ENCODE results near the gene HIPK3. TPM values are rescaled to one million over a fixed set of nuclear protein-coding genes. Genes with fewer than 3 reads are reported as not detected.
A peak's percentile ranks its signal among the peaks of the same experiment; 100 is the strongest.
"Not testable (repeated sequence)": the region's sequence is repeated elsewhere in the genome, so short reads cannot be mapped to it uniquely, and the experiment has no call there.

HIPK3 gene
- total RNA-seq, 4 donors from 2014 or later, result 89.1 to 118 (median 107) TPM

DNA sequence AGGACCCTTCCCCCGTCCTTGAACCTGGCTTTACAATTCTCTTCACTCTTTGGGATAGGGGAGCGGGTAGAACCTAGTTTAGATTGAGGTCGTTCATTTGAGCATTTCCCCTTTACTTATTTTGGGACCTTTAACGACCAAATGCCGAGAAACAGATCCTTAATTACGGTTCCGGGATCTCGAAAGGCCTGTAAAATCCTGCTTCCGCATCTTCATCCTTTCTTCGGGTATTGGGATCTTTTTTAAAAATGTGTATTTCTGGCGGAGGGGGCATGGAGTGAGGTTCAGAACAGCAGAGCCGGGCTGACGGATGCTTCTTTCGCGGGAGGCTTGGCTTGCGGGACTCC, 395 bp upstream of the HIPK3 start:
- TF ChIP-seq POLR2A (IDR thresholded peaks at IDR 0.05), result no peak

DNA sequence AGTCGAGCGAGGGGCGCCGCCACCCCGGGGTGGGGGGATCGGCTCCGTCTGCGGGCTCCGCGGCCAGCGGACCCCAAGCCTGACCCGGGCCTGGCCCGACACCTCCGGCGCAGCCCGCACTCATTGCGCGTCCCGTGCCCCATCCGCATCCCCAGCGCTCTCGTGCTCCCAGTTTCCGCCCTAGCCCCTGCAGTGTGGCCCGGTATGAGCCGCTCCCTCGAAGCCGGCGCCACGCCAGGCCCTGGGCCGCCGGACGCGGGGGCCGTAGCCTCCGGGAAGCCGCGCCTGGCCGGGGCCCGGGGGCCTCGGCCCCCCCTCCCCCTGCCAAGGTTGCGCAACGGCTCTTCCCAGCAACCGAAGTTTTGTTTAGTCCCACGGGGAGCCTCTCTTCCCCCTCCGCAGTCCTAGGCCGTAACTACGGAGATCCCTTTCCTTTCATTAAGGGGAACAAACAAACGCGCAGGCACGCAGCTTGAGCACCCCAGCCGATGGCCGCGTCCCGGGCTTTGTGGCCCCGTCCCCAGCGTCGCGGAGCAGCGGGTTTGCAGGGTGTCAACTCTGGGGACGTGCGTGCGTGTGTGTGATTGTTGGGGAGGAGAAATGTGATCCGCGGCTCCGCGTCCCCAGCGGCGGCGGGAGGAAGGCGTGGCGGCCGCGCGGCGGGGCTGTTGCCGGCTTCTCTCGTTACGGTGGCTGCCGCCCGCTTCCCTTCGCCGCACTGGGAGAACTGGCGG, 883 bp downstream of the HIPK3 start:
- 0 to 2% methylated on average over 41 to 55 of the region's 83 CpGs for WGBS, 2 donors
- peak; percentile 83 to 97 for DNase-seq (ENCODE audit: low spot score in 2 of 2)
- intact Hi-C loops (cut with DNase I; ENCODE audit: low total_unique reads), result no loop called here
- no peak for TF ChIP-seq POLR2A (IDR thresholded peaks at IDR 0.05)
- TF ChIP-seq, protein P1, sequence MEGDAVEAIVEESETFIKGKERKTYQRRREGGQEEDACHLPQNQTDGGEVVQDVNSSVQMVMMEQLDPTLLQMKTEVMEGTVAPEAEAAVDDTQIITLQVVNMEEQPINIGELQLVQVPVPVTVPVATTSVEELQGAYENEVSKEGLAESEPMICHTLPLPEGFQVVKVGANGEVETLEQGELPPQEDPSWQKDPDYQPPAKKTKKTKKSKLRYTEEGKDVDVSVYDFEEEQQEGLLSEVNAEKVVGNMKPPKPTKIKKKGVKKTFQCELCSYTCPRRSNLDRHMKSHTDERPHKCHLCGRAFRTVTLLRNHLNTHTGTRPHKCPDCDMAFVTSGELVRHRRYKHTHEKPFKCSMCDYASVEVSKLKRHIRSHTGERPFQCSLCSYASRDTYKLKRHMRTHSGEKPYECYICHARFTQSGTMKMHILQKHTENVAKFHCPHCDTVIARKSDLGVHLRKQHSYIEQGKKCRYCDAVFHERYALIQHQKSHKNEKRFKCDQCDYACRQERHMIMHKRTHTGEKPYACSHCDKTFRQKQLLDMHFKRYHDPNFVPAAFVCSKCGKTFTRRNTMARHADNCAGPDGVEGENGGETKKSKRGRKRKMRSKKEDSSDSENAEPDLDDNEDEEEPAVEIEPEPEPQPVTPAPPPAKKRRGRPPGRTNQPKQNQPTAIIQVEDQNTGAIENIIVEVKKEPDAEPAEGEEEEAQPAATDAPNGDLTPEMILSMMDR (IDR thresholded peaks at IDR 0.05), result no peak
- peak overlapping the region; percentile 99 for H3K4me3 ChIP-seq (ENCODE audit: low read depth, poor library complexity, severe bottlenecking)

More for the DNA sequence above, 395 bp upstream of the HIPK3 start:
- peak overlapping the region; percentile 37 for H3K4me3 ChIP-seq (ENCODE audit: low read depth, poor library complexity, severe bottlenecking)
- intact Hi-C loops (cut with DNase I; ENCODE audit: low total_unique reads), result no loop called here
- DNase-seq (ENCODE audit: low spot score in 2 of 2), result no peak
- 1% methylated on average over 16 of the region's 16 CpGs for whole genome bisulfite sequencing, 2 donors

DNA sequence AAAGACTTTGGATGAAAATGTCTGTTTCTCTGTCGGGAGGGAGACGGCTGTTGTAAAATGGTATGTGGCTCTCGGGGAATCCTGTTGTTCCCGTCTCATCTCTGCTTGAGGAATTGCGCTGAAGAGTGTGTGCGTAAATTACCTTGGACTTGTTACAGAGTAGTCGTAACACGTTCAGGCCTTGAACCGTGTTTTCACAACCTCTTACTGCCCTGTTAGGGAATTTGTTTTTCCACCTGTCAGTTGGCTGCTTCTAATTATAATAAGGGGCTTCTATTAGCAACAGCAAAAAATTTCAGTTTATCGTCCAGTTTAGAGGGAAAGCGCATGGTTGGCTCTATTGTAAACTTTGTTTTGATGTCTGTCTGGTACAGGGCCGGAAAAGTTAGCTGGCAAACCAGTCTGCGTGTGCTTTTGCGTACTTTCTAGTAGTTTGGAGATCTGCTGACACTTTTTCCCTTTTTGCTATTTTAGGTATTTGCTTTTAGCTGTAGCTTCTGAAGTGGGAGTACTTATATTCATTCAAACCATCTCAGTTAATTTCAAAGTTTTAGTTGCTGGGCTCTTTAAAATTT, 1.5 kb downstream of the HIPK3 start:
- intact Hi-C loops (cut with DNase I; ENCODE audit: low total_unique reads), result no loop called here
- H3K4me3 ChIP-seq (ENCODE audit: low read depth, poor library complexity, severe bottlenecking), result peak overlapping the region; percentile 99
- WGBS, 2 donors, result 1% methylated on average over 14 of the region's 14 CpGs
- TF ChIP-seq POLR2A (IDR thresholded peaks at IDR 0.05), result no peak
- TF ChIP-seq, protein P1 (IDR thresholded peaks at IDR 0.05), result no peak
- DNase-seq (ENCODE audit: low spot score in 2 of 2), result no peak

DNA sequence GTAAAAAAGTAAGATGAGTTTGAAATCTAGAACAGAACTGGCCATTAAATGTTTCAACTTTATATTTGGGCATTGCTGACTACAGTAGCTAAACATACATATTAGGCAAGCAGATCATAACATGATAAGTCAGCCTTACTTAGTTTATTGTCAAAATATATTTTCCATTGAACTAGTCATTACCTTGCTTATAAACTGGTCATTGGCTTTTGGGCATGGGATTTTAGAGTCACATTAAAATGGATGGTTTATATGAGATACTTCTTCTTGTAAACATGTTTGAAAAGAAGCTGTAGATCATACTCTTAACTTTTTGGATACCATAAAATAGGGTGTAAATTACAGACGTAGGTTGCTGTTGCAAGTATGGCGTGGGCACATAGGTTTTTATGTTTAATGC, 2.7 kb downstream of the HIPK3 start:
- no peak overlapping the region for H3K4me3 ChIP-seq (ENCODE audit: low read depth, poor library complexity, severe bottlenecking)
- intact Hi-C loops (cut with DNase I; ENCODE audit: low total_unique reads), result no loop called here
- TF ChIP-seq POLR2A (IDR thresholded peaks at IDR 0.05), result no peak
- TF ChIP-seq, protein P1 (IDR thresholded peaks at IDR 0.05), result no peak
- DNase-seq (ENCODE audit: low spot score in 2 of 2), result no peak
- WGBS, 2 donors, result 21 to 25% methylated on average over 2 of the region's 2 CpGs

DNA sequence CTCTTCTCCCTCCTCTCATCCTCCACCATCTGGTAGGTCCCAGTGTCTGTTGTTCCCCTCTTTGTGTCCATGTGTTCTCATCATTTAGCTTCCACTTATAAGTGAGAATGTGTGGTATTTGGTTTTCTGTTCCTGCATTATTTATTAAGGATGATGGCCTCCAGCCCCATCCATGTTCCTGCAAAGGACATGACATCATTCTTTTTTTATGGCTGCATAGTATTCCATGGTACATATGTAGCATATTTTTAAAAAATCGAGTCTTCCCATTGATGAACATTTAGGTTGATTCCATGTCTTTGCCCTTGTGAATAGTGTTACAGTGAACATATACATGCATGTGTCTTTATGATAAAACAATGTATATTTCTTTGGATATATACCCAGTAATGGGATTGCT, 4.2 kb downstream of the HIPK3 start:
- 93 to 94% methylated on average over 1 of the region's 1 CpG for WGBS, 2 donors
- H3K4me3 ChIP-seq (ENCODE audit: low read depth, poor library complexity, severe bottlenecking); DNase-seq (ENCODE audit: low spot score in 2 of 2); intact Hi-C loops (cut with DNase I; ENCODE audit: low total_unique reads): not testable (repeated sequence)

DNA sequence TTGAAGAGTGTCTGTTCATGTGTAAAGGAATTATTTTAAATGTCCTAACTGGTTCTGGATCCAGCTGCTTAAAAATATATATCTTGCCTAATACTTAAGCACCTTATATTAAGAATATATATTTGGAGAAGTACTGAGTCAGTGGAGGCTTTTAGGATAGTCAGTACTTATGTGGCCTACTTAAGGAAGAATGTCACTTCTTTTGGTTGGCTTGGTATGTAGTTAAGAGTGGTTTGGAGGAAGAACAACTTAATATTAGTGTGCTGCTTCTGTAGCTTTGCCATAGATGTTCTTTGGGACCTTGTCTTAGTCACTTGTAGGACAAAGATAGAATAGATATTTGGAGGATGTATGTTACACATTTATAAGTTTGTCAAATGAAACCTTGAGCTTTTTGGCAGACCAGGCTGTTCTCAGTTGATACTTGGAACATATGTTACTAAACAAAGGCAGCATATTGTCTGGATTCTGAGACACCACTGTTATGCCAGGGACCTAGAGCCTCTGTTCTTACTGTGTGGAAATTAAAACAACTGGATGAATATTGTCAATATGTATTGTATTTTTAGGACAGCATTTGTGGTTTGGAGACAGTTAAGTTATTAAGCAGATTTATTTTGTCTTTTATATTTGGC, 4.9 kb downstream of the HIPK3 start:
- intact Hi-C loops (cut with DNase I; ENCODE audit: low total_unique reads), result no loop called here

More for the DNA sequence above, 4.9 kb downstream of the HIPK3 start:
- no peak overlapping the region for H3K4me3 ChIP-seq (ENCODE audit: low read depth, poor library complexity, severe bottlenecking)
- TF ChIP-seq, protein P1 (IDR thresholded peaks at IDR 0.05), result no peak
- no peak for TF ChIP-seq POLR2A (IDR thresholded peaks at IDR 0.05)
- no peak for DNase-seq (ENCODE audit: low spot score in 2 of 2)
